ENCODE measurements around the gene GRIPAP1.
"Not testable (repeated sequence)": the region's sequence is repeated elsewhere in the genome, so short reads cannot be mapped to it uniquely, and the experiment has no call there.

GRIPAP1 gene

DNA sequence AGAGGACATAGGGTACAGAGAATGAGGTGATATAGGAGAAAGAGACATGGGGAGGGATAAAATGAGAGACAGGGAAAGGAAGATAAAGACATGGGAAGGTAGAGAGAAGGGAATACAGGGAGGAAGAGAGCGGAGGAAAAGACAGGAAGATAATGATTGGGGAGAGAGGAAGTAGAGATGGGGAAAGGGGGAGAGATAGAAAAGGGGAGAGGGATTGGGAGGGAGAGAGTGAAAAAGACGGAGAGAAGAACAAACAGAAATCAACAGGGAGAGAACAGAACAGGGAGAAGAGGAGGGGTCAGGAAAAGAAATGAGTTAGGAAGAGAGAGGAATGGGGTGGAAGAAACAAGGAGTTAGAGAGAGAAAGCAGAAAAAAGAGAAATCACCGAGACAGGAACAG lies 4.6 kb downstream of the GRIPAP1 start:
- no peak for DNase-seq (ENCODE audit: low read depth)

DNA sequence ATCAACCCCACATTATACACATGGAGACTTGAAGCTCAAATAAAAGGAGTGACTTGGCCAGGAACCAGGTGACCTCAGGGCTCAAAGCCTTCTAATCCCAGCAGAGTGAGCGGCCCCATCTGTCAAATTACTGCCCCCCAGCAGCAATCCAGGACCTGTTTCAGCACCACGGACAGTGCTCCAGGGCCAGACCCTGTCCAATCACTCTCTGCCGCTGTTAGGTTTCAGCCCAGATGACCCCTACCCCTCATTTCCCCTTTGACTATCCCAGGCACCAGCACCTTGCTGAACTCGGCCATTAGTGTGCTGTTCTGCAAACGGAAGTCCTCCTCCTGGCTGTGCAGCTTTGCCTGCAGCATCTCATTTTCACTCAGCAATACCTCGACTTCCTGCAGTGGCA lies 5.1 kb downstream of the GRIPAP1 start:
- no peak for DNase-seq (ENCODE audit: low read depth)

DNA sequence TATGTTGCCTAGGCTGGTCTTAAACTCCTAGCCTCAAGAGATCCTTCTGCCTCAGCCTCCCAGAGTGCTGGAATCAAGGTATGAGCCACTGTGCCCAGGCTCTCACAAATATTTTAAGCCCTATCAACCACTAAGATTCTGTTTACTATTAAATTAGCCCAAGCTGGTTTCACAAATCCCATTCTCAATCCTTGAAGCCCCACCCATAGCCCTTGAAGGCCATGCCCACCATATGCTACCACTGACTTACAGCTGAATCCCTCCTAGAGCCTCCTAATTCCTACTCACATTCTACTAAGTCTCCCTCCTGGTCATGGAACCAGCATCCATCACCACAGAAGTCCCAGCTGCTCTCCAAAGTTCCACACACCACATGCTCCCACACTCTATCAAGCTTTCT lies 9.7 kb downstream of the GRIPAP1 start:
- DNase-seq (ENCODE audit: low read depth) = no peak

DNA sequence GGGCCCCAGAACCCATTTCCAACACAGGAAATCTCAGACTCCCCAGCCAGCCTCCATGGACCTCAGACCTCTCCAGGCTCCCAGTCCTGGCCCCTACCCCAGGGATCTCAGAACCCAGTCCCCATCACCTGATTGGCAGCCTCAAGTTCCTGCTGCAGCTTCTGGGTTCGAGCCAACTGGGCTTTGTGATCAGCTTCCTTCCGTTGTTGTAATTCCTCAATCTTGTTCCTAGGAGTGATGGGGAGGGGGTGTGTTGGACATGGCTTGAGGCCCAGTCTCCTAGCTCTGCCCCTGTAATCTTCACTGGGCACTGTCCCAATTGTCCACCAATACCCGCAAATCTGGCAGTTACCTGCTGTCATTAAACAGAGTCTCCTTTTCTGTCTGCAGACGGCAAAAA lies 12.6 kb downstream of the GRIPAP1 start:
- no peak for DNase-seq (ENCODE audit: low read depth)

DNA sequence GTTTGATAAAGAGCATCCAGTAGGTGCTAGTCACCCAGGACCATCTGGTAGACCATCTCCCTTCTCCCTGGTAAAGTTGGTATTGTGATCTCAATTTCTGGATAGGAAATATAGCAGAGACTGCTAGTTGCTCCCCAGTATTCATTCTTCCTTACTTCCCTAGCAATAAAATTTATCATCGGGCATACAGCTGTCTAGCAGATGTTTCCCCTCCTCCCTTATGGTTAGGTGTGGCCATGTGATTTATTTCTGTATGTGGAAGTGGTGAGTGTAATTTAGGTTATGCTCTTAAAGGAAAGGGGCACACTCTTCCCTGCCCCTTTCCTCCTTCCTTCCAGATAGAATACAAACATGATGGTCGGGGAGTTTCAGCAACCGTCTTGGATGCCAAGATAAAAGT lies 18.2 kb downstream of the GRIPAP1 start:
- DNase-seq (ENCODE audit: low read depth) = no peak

DNA sequence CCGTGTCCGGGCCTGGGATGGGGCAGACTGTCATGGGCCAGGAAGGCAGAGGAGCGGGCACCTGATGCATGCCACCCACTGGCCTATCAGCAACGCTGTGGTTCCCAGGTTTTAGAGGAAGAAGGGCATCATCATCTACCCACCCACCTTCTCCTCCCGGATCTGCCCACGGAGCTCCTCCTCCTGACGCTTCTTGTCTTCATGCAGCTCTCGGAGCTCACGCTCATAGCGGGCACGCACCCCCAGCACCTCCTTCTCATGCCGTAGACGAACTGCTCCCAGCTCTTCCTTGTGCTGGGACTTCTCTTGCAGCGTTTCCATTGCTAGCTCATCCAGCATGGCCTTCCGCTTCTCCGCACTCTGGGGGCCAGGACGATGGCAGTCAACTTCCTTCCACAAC lies 19.0 kb downstream of the GRIPAP1 start:
- DNase-seq (ENCODE audit: low read depth) = no peak

DNA sequence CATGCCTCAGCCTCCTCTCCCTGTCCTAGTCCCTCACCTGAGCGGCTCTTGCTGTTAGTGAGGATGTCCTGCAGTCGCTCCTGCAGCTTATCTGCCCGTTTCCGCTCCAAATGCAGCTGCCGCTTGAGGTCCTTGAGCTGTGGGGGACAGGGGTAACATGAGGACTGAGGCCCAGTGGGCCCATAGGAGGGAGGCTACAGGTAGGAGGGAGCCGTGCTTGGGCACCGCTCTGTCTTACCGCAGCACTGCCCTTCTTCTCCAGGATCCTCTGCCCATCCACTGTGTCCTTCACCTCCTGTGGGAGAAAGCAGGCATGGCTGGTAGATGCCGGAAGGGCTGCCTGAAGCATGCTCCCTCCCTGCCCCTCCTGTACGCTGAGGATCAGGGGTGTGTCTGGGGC lies 20.9 kb downstream of the GRIPAP1 start:
- no peak for DNase-seq (ENCODE audit: low read depth)

DNA sequence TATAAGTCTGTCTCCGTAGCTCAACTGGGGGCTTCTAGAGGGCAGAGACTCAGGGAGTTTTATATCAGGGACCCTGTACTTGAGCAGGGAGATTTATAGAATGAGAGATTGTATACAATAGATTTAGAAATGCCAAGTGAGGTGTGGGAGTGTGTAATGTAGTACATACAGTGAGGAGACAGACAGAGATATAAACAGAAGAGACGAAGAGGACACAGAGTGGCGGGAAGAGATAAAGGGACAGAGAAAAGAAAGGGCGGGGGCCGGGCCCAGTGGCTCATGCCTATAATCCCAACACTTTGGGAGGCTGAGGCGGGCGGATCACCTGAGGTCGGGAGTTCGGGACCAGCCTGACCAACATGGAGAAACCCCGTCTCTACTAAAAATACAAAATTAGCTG lies 21.7 kb downstream of the GRIPAP1 start:
- DNase-seq (ENCODE audit: low read depth) = not testable (repeated sequence)

DNA sequence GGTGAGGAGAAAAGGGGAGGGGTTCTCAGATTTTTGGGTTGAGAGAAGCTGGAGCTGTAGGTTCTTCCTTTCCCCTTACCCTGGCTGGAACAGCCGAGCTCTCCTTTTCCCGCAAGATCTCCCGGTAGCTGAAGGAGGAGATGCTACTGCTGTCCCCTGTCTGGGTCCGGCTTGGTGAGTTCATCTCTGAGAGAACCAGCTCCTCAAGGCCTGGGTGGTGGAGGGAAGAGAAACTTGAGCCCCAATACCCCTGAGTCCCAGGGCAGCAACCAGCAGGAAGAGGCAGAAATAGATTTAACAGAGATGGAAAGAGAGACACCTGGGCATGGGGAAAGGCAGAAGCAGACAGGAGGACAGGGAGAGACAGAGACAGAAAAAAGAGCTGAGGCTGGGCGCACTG lies 23.8 kb downstream of the GRIPAP1 start:
- DNase-seq (ENCODE audit: low read depth) = no peak

DNA sequence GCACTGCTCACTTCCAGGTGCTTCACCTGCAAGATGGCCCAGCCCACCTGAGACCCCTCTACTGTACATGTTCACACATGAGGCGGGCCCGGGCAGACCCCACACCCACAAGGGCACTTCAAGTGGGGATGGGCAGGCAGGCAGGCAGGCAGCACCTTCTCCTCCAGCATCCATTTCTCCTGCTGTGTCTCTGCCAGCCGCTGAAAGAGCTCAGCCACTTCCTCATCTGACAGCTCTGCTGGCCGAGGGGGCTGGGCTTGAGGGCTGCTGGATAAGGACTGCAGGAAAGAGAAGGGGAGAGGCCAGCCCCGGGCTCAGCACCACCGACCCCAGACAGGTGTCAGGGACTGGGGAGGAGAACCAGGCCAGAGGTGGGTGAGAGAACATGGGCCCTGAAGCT lies 26.0 kb downstream of the GRIPAP1 start:
- no peak for DNase-seq (ENCODE audit: low read depth)

DNA sequence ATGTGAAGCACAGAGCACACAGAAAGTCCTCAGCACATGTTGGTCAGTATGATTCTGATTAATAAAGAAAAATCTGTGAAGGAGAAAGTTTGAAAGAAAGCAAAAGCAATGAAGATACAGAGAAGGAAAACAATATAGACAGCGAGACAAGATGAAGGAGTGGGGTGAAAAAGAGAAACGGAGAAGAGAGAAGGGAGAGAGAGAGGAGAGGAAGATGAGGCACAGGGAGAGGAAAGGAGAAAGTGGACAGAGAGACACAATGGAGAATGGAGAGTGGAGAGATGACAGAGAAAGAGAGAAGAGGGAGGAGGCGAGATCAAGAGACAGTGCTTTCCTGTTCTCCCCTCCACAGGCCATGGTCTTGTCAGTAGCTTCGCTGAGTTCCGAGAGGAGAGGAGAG lies 26.5 kb downstream of the GRIPAP1 start:
- DNase-seq (ENCODE audit: low read depth) = no peak

DNA sequence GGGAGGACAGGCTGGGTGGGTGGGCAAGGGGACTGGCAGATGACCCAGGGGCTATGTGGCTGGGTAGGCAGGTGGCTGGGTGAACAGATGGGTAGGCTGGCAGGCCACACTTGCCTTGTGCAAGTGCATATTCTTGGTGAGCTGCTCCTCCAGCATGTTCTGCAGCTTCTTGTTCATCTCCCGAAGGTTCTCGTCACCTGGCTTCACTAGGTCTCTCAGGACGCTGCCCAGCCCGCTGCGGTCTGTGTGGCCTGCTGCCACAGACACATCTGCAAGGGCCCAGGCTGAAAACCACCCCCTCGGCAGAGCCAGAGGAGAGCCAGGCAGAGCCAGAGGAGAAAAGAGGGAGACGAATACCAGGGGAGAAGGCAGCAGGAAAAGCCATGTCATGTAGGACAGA lies 27.0 kb downstream of the GRIPAP1 start:
- DNase-seq (ENCODE audit: low read depth) = no peak

DNA sequence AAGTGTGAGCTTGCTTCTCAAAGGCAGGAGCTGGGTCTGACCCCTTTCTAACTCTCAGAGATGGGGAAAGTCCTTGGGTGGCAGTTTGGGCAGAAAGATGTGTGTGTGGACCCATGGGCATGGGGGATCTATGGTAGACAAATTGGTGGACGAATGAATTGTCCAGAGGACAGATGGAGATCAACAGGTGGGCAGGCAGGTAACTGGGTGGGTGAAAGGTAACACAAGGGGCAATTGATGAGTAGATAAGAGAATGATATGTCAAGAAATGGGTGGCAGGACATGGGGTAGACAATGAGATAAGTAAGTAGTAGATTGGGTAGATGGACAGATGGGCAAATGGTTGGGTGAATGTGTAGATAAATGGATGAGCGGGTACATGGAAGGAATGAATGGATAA lies 27.5 kb downstream of the GRIPAP1 start:
- DNase-seq (ENCODE audit: low read depth) = no peak

DNA sequence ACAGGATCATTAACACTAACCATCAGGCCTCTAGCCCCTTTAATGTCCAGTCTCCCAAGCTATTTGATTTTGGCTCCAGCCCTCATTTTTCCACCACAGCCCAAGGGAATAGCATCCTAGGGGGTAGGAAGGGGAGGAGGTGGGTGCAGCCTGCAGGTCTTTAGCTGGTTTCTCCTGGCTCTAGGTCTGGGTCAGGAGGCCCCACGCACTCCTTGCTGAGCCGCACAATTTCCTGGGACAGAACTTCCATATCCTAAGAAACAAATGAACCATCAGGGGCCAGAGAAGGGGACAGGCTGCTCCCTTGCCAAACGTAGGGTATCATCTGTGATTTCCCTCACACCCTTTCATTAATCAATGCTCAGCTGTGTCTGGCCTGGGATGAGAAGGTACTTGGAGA lies 28.0 kb downstream of the GRIPAP1 start:
- no peak for DNase-seq (ENCODE audit: low read depth)

DNA sequence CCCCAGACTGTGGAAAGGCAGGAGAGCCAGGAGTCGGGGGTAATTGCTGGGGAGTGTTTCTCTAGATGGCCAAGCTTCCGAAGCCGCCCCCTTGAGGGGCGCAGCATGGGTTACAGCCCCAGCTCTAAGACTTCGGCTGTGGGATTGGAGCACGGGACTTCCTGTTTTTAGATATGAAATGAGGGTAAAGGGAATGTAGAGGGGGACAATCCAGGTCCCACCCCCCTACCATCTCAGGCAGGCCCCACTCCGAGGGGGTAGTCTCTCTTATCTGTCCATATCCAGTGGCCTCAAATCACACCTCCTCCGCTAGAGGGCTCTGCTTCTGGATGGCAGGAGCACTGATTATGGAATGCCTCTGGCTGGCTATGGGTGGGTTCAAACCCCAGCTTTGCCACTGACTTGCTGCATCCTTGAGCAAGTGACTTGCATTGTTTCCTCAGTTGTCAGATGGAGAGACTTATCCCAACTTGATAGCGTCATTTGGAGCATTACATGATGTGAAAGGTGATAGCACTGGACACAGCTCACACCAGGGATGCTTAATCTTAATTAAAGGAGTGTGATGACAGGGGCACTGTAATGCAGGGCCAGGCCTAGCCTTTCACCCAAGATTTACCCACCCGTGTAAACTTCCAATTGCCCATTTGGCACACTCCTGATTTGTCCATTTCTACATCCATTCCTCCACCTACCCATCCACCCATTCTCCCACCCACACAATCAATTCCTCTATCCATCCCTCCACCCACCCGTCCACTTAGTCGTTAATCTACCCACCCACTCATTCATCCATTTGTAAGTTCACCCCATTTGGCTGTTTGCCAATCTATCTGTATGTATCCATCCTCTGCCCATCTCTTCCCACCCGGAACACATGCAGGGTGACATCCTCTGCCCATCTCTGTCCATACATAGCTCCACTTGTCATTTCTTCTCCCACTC lies 29.6 kb downstream of the GRIPAP1 start:
- no peak for DNase-seq (ENCODE audit: low read depth)

DNA sequence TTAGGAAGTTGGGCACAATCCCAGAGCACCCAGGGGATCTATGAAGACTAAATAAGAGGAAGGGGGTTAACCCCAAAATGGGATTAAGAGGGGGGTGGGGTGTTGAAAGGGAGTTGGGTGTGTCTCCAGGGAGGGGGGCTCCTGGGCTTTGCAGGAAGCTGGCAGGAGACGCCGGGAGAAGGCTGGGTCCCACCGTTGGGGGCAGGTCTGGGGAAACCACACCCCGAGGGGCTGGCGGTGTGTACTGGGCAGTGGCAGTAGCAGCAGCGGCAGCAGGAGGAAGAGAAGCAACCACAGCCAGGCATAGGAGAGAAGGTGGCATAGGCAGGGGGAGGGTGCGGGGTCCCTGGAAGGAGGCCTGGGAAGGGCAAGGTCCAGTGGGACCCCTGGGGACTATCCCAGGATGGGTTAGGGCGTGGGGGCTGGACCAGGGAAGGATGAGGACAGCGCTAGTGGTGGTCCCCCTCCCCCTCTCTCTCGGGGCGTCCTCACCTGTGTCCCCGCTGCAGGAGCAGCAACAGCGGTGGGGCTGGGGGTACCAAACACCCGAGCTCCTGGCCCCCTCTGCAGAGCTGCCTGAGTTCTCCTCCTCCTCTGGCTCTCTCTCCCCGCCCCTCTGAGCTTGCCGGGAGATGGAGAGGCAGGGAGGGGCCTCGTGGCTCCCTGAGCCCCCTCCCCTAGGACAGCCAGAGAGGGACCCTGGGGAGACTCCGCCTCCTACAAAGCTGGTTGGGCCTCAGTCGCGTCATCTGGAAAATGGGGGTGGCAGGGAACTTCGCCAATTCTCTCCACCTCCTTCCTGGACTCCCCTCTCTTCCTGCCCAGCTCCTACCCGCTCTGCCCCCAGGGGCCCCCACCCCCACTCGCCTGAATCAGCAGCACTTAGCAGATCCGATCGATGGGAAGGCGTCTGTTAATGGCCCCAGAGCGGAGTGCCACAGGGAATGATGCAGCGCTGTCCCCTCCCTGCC lies 30.5 kb downstream of the GRIPAP1 start, which contains the start of gene KCND1:
TSS of gene KCND1 (minus strand) at position 596 of the 971 bp plus-strand sequence. CDS start 1,573 bp downstream, outside the sequence.
- DNase-seq (ENCODE audit: low read depth) = no peak

DNA sequence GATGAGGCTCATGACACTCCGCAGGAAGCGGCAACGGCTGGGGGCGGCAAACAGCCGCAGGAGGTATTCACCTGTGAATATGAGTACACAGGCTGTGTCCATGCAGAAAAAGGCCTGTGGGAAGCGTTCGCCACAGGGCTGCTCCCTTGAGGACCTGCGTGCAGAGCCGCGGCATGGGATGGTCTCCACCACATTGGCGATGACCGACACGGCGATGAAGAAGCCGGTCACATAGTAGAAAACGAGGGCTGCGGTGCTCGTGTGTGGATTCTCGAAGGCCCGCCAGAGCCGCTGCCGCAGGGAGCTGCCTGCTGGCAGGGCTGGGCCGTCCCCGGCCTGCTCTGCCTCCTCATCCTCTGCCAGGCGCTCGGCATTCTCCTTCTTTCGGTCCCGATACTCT lies 32.6 kb downstream of the GRIPAP1 start:
- DNase-seq (ENCODE audit: low read depth) = no peak

DNA sequence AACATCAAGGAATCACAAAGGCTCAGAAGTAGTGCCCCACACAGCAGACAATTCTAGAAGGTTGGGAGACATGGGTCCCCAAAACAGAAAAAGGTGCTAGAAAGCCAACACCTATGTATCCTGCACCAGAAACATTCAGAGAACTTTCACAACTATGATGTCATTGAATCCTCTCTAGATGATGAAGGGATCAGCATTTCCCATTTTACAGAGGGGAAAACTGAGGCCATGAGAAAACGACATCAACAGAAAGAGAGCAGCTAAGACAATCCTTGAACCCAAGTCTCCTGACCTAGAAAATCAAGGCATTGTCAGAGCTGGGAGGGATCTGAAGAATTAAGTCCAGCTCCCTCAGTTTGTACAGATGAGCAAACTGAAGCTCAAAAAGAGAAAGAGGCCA lies 33.7 kb downstream of the GRIPAP1 start:
- no peak for DNase-seq (ENCODE audit: low read depth)

DNA sequence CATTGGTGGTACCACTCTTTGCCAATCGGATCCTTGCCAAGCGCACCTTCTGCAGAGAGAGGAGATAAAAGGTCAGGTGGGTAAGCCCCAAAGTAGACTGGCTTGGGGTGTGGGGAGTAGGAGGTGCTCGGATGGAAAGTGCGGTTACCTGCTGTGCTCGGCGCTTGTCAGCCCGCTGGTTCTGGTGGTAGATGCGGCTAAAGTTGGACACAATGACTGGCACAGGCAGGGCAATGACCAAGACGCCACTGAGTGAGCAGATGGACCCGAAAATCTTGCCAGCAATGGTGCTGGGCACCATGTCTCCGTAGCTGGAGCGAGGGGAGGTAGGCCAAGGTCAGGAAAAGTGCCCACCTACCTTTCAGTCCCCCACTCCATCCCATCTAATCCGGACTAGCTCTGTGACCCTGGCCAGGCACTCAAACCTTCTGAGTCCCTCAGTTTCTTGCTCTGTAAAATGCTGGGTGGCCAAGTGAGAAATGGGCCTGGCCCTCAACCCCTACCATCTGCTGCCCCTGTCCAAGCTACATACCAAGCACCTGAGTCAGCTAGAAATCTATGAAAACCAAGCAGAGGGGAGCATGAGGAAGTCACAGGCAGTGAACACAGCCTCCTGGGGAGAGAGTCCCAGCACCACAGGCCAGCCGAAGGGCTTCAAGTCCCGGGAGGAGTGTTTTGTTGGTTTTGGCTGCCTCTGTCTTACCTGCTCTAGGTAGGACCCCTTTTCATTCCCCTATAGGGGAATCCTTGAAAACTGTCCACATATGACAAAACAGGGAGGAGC lies 35.1 kb downstream of the GRIPAP1 start:
- no peak for DNase-seq (ENCODE audit: low read depth)

DNA sequence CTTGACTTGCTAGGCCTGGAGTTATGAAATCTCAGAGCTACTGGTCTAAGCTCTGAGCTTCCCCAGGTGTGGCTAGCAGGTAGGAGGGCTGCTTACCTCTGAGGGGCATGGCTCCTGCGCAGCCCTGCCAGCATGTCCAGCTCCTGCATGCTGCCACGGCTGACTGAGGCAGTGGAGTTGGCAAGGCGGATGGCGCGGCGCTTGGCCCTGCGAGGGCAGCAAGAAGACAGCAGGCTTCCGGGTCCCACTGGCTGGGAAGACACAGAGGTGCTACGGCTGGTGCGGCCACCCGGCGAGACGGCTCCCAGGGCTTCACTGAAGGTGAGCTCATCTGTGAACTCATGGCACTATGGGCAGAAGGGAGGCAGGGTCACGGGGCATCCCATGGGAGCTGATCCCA lies 36.1 kb downstream of the GRIPAP1 start:
- no peak for DNase-seq (ENCODE audit: low read depth)

DNA sequence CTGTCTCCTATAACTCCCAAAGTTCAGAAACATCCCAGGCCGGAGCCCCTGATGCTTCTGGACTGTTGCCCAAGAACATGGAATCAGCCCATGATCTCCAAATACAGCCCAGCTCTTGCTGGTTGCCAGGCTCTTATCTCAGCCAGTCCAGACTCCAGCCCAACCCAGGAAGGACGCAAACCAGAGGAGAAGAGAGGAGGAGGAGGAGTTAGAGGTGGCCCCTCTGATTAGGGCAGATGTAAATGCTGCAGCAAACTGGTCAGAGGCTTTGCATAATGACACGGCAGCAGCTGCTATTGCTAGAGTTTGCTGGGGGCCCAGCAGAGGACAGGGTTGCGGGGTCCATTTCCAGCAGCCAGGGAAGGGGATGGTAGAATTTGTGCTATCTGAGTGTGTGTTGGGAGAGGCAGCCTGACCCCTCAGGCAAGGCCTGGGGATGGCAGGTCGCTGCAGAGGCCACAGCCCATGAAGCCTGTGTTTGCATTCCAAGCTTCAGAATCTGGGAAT lies 40.4 kb downstream of the GRIPAP1 start:
- no peak for DNase-seq (ENCODE audit: low read depth)

DNA sequence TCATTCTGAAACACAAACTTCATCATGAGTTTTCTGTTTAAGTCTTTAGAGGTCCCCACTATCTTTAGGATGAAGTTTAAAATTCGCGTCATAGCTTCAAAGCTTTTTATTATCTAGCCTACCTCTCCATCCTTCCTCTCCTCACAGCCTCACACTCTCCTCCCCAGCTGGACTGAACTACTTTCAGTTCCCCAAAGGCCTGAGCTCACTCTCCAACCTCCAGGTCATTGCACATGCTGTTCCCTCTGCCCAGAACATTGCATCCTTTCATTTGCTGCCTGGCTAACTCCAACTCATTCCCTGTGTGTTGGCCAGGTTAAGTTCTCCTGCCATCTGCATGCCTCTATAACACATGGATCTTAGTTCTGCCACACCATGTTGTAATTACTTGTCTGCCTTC lies 41.8 kb downstream of the GRIPAP1 start:
- no peak for DNase-seq (ENCODE audit: low read depth)
